Calu3 (cell line): ENCODE measurements around the gene ZBTB20. TPM values are rescaled to one million over a fixed set of nuclear protein-coding genes. Genes with fewer than 3 reads are reported as not detected.

Experiments
- BruUV-seq: library from RNA; stranded (reverse); fragments of 400-500 nt; replicated peaks from 2 replicates; lab custom pipeline; 2021; lab: Mats Ljungman, UMichigan
- CTCF ChIA-PET: fragments of 300-600 bp; sonication (Branson Sonifier 250); formaldehyde crosslinking; loops from one replicate; lab custom pipeline; 2022; ENCODE audit warnings: antibody characterized with exemption; lab: Charles Lee
- DNase-seq: peaks from one replicate; pipeline ENCODE4 v3.0.0; 2022
- H3K27ac Mint-ChIP-seq: one replicate; pipeline ENCODE4 v1.8.0; 2022; ENCODE audit warnings: mixed read lengths; ENCODE audit not compliant: unreplicated experiment
- H3K27me3 Mint-ChIP-seq: one replicate; pipeline ENCODE4 v1.8.0; 2022; ENCODE audit warnings: mixed read lengths; ENCODE audit not compliant: unreplicated experiment
- H3K36me3 Mint-ChIP-seq: one replicate; pipeline ENCODE4 v1.8.0; 2022; ENCODE audit warnings: mild to moderate bottlenecking, moderate library complexity, mixed read lengths; ENCODE audit not compliant: insufficient read depth, unreplicated experiment
- H3K4me1 Mint-ChIP-seq: one replicate; pipeline ENCODE4 v1.8.0; 2022; ENCODE audit warnings: mild to moderate bottlenecking, low read depth, mixed read lengths; ENCODE audit not compliant: unreplicated experiment
- H3K4me3 Mint-ChIP-seq: one replicate; pipeline ENCODE4 v1.8.0; 2022; ENCODE audit warnings: mild to moderate bottlenecking, low read depth, moderate library complexity, mixed read lengths; ENCODE audit not compliant: unreplicated experiment
- H3K9me3 Mint-ChIP-seq: one replicate; pipeline ENCODE4 v1.8.0; 2022; ENCODE audit warnings: low read depth, mixed read lengths; ENCODE audit not compliant: unreplicated experiment
- intact Hi-C: fragments of 100-400 bp; cut with micrococcal nuclease; formaldehyde crosslinking; loops from one replicate; pipeline ENCODE4 v1.10.0; 2022; ENCODE audit not compliant: unreplicated experiment
- total RNA-seq: library from RNA; stranded (reverse); gene quantifications from 2 replicates; pipeline ENCODE4 v1.2.3, GENCODE V29; 2022
- TF ChIP-seq, protein P1 (sequence below): fragments of 200-600 bp; IDR thresholded peaks from one replicate; pipeline ENCODE4 v1.8.0; 2022; ENCODE audit warnings: antibody characterized with exemption; ENCODE audit not compliant: unreplicated experiment

ZBTB20 gene
- total RNA-seq, 1 experiment from 2014 or later = 24.1 TPM

DNA sequence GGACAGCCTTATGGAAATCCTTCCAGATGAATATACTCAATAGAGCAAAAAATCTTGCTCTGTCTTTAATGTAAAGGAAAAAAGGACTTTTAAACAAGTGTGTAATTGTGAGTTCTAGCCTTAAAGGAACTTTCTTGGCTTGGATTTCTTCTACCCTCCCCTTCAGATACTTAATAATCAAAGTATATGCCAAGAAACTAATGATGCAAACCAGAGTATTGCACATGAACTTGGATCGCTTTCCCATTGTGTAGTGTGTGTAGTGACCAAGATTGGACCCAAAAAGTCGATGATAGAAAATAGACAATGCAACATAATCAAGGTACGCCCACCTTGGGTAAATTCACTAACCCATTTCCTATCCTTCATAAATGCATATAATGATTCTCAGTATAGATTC lies 729.4 kb downstream of the ZBTB20 start:
- TF ChIP-seq, protein P1, sequence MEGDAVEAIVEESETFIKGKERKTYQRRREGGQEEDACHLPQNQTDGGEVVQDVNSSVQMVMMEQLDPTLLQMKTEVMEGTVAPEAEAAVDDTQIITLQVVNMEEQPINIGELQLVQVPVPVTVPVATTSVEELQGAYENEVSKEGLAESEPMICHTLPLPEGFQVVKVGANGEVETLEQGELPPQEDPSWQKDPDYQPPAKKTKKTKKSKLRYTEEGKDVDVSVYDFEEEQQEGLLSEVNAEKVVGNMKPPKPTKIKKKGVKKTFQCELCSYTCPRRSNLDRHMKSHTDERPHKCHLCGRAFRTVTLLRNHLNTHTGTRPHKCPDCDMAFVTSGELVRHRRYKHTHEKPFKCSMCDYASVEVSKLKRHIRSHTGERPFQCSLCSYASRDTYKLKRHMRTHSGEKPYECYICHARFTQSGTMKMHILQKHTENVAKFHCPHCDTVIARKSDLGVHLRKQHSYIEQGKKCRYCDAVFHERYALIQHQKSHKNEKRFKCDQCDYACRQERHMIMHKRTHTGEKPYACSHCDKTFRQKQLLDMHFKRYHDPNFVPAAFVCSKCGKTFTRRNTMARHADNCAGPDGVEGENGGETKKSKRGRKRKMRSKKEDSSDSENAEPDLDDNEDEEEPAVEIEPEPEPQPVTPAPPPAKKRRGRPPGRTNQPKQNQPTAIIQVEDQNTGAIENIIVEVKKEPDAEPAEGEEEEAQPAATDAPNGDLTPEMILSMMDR = no peak
- CTCF ChIA-PET = interaction anchor here (1.6 to 1.8 kb wide), 3 partner anchors 34 to 127 kb away, joined by 7 to 27 read pairs (median 7); no protein-coding TSS in a partner anchor
- H3K9me3 Mint-ChIP-seq = no peaks in the 10 kb centered on the region
- no peaks in the 10 kb centered on the region for H3K27me3 Mint-ChIP-seq
- intact Hi-C loops = loop anchor here (1.0 to 2.0 kb wide), 2 partner anchors 34 to 55 kb away; no protein-coding TSS in a partner anchor
- no peak overlapping the region for H3K27ac Mint-ChIP-seq
- no TSS peak for BruUV-seq
- H3K4me1 Mint-ChIP-seq = peaks cover 4% of the 10 kb centered on the region
- no peak overlapping the region for H3K4me3 Mint-ChIP-seq
- DNase-seq = no peak
- no peaks in the 10 kb centered on the region for H3K36me3 Mint-ChIP-seq

DNA sequence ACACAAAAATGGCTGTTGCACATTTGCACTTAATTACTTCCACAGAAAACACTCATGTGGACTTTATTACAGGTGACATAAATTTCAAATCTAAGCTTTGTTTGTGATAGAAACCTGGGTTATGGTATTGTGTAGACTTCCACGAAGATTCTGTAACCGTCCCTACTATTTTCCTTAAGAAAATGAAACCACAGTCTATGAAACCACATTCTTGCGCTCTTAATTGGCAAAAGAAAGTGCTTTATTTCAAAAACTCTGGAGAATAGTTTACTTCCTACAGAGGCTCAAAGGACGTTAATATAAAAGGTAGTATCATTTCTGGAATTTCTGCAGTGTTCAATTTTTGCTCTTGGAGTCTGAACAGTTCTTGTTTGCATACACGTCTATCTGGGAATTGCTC lies 729.8 kb downstream of the ZBTB20 start:
- CTCF ChIA-PET = interaction anchor here (1.8 kb wide), 1 partner anchor 54 kb away, joined by 7 read pairs; no protein-coding TSS in a partner anchor
- DNase-seq = no peak
- Mint-ChIP-seq H3K27ac (no peak overlapping the region), H3K4me3 (no peak overlapping the region), H3K36me3 (no peaks in the 10 kb centered on the region), H3K27me3 (no peaks in the 10 kb centered on the region), H3K4me1 (peaks cover 9% of the 10 kb centered on the region), H3K9me3 (no peaks in the 10 kb centered on the region)
- intact Hi-C loops = no loop called here
- TF ChIP-seq, protein P1 = no peak
- no TSS peak for BruUV-seq

DNA sequence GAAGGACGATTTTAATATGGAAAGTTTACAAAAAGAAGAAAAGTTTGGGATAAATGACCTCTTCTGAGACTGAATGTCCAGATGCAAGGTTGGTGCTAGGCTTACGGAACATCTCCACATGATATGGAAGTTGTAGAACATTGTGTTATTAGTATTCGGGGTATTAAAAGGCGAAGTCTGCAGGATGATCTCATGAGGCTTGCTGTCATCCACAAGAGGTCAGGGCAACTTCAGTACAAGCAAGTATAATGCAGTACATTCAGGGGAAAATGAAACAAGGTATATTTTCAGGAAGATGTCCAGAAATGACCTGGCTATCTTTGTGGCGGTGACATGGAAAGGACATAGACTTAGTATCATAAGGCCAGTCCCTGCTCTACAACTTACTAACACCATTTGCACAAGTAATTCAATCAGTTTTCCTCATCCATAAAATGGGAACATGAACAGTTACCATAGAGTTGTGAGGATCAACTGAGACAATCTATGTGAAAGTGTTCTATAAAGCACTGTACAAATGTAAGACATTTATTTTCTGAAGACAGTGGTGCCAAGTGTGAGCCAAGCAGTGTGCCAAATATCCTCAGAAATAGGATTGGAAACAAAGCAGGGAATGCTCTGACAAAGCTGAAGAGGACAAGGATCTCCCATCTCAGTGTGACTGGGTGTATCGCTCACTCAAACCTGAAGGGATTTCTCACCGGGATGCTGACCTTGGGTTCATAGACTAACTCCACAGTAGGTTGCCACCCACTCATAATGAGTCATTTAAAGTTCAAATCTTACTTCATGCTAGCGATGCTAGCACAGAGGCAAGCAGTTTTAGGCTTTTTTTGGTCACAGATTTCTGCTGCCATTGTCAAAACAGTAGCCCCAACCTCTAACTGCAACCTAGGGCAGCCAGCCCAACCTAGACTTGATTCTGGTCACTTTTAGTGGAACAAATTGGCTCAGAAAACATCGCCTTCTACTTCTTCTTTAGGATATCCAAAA lies 735.0 kb downstream of the ZBTB20 start:
- no peak for DNase-seq
- no peaks in the 10 kb centered on the region for H3K36me3 Mint-ChIP-seq
- no peak overlapping the region for H3K4me3 Mint-ChIP-seq
- H3K27me3 Mint-ChIP-seq = no peaks in the 10 kb centered on the region
- H3K27ac Mint-ChIP-seq = no peak overlapping the region
- CTCF ChIA-PET = interaction anchor here (1.2 kb wide), 1 partner anchor 12 kb away, joined by 4 read pairs; no protein-coding TSS in a partner anchor
- TF ChIP-seq, protein P1 = no peak
- no TSS peak for BruUV-seq
- intact Hi-C loops = no loop called here
- H3K4me1 Mint-ChIP-seq = peaks cover 31% of the 10 kb centered on the region
- no peaks in the 10 kb centered on the region for H3K9me3 Mint-ChIP-seq

DNA sequence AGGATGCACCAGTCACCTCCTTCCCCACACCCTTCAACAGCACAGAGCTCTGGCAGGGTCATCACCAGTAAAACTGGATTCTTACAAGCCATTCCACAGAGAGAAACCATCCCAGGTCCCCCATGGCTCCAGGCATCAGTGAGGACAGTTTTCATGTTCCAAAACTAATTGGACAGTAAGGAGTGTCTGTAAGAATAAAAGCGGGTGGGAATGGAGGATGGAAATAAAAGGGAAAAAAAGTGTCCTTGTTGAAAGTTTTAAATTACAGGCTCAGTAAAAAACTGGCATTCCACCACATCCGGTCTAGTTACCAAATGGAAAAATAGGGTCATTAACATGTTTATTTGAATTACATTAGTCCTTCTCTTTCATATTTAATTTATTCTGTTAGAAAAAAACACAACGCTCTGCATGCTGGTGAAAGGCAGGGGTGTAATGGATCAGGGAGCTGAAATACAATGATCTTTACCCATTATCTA lies 735.9 kb downstream of the ZBTB20 start:
- Mint-ChIP-seq H3K4me3 (no peak overlapping the region), H3K27ac (no peak overlapping the region), H3K4me1 (peaks cover 31% of the 10 kb centered on the region), H3K36me3 (no peaks in the 10 kb centered on the region), H3K27me3 (no peaks in the 10 kb centered on the region), H3K9me3 (no peaks in the 10 kb centered on the region)
- TF ChIP-seq, protein P1 = no peak
- intact Hi-C loops = no loop called here
- CTCF ChIA-PET = no interaction called here
- DNase-seq = no peak
- no TSS peak for BruUV-seq
